Fibroblast of skin of left biceps (primary cell): Measurements from ENCODE around the gene PFKFB3.
"Not testable (repeated sequence)": the region's sequence is repeated elsewhere in the genome, so short reads cannot be mapped to it uniquely, and the experiment has no call there.

Source experiments
- DNase-seq, 2 experiments: peaks; one replicate each; pipeline ENCODE4 v3.0.0-alpha.2; 2013; ENCODE audit warnings: low read depth in 2 of 2

Gene PFKFB3

GRCh38 chr10:6272126-6272525 is 69.4 kb downstream of the PFKFB3 start:
- DNase-seq: no peak

- DNase-seq: no peak
These were observed 70.6 kb downstream of the PFKFB3 start for GRCh38 chr10:6273351-6273750.

- DNase-seq: no peak
These were observed 71.3 kb downstream of the PFKFB3 start for GRCh38 chr10:6274040-6274439.

GRCh38 chr10:6274484-6274883 is 71.8 kb downstream of the PFKFB3 start:
- DNase-seq: no peak

GRCh38 chr10:6275022-6275997 is 72.6 kb downstream of the PFKFB3 start:
- DNase-seq: peak; percentile 77 to 80

- DNase-seq: no peak
These were observed 73.6 kb downstream of the PFKFB3 start for GRCh38 chr10:6276356-6276755.

GRCh38 chr10:6278519-6279120 is 75.9 kb downstream of the PFKFB3 start:
- no peak for DNase-seq

- DNase-seq: no peak
These were observed 77.0 kb downstream of the PFKFB3 start for GRCh38 chr10:6279540-6280267.

GRCh38 chr10:6280291-6280690 is 77.6 kb downstream of the PFKFB3 start:
- no peak for DNase-seq

GRCh38 chr10:6282454-6282958 is 79.8 kb downstream of the PFKFB3 start:
- no peak for DNase-seq

- no peak for DNase-seq
These were observed 80.9 kb downstream of the PFKFB3 start for GRCh38 chr10:6283655-6284054.

- DNase-seq: not testable (repeated sequence)
These were observed 87.9 kb downstream of the PFKFB3 start for GRCh38 chr10:6290621-6291020.

GRCh38 chr10:6292741-6293151 is 90.0 kb downstream of the PFKFB3 start:
- no peak for DNase-seq

GRCh38 chr10:6296425-6296824 is 93.7 kb downstream of the PFKFB3 start:
- DNase-seq: not testable (repeated sequence)

GRCh38 chr10:6296828-6297251 is 94.1 kb downstream of the PFKFB3 start:
- DNase-seq: no peak

GRCh38 chr10:6297522-6297921 is 94.8 kb downstream of the PFKFB3 start:
- DNase-seq: no peak

- no peak for DNase-seq
These were observed 95.2 kb downstream of the PFKFB3 start for GRCh38 chr10:6297951-6298381.

- no peak for DNase-seq
These were observed 95.7 kb downstream of the PFKFB3 start for GRCh38 chr10:6298428-6298827.

GRCh38 chr10:6299234-6299633 is 96.5 kb downstream of the PFKFB3 start:
- DNase-seq: no peak

- DNase-seq: no peak
These were observed 97.0 kb downstream of the PFKFB3 start for GRCh38 chr10:6299743-6300105.

GRCh38 chr10:6300106-6300783 is 97.5 kb downstream of the PFKFB3 start:
- DNase-seq: peak in 1 of 2 experiments; percentile 29
